H1 (cell line): ENCODE data around the gene ZNF483. TPM values are rescaled to one million over a fixed set of nuclear protein-coding genes. Genes with fewer than 3 reads are reported as not detected.

ENCODE experiments used
- SRF ChIP-seq: IDR thresholded peaks from 2 replicates; pipeline ENCODE4 v1.6.1; 2011; ENCODE audit warnings: mild to moderate bottlenecking, low read depth, low read length, moderate library complexity
- polyA plus RNA-seq, 7 experiments: library from polyadenylated mRNA; depleted of rRNA in 3 of 7; stranded (reverse) in 5 of 7; unstranded in 2 of 7; fragments of >200 nt in 5 of 7; fragments of 200-250 nt in 2 of 7; gene quantifications; 1 replicate in 5 of 7; 2 replicates in 1 of 7; 4 replicates in 1 of 7; pipeline versions ENCODE4 v1.2.1 to v1.2.3, GENCODE V29; 2011 to 2013; ENCODE audit warnings: missing spikeins in 2 of 7, mixed read lengths in 2 of 7
- total RNA-seq: library from RNA; stranded (reverse); fragmentation: NEBNext Ultra II Directional; extraction: Animal tissue kit (Norgen Biotek cat#: 25700); gene quantifications from 2 replicates; pipeline ENCODE4 v1.2.1, GENCODE V29; 2021
- TF ChIP-seq, protein P1 (sequence below): IDR thresholded peaks from 2 replicates; pipeline ENCODE4 v1.6.1; 2011; ENCODE audit warnings: low read depth, mild to moderate bottlenecking, low read length; ENCODE audit not compliant: insufficient read depth

Gene ZNF483
- total and polyA plus RNA-seq, 2 of the 8 experiments (the other 6 are each of a cell fraction or from before 2014, with no cell fraction given) = 4.8 to 83.8 TPM

DNA sequence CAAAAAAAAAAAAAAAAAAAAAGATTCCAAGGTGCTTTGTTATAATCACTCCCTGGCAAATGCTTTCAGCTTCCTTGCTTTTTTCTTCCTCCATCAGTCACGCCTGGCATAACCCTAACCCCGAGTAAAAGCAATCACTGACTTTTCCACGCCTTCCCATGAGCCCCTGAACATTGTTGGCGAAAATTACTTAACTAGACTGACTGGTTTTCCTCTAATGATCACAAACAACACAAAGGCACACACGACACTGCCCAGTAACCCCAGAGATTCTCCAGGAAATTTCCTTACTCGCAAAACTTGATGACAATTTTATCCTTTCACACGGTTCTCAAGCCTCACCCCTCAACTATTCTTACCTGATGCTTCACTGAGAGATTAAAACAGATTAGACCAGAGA lies 85.9 kb downstream of the ZNF483 start (continued):
- TF ChIP-seq, protein P1, sequence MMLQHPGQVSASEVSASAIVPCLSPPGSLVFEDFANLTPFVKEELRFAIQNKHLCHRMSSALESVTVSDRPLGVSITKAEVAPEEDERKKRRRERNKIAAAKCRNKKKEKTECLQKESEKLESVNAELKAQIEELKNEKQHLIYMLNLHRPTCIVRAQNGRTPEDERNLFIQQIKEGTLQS = no peak
- TF ChIP-seq SRF = no peak
